Lower leg skin (tissue), 4 donors: ENCODE results near the gene DCLK2. TPM values are rescaled to one million over a fixed set of nuclear protein-coding genes. Genes with fewer than 3 reads are reported as not detected.

ENCODE experiments used
- DNase-seq, 2 donors: peaks; one replicate each; pipeline ENCODE4 v3.0.0-alpha.2; 2019; ENCODE audit warnings: low spot score in 2 of 2
- H3K4me3 ChIP-seq: fragments of 200-600 bp; sonication (generic); 2 replicates; pipeline ENCODE4 v1.5.1; 2017; ENCODE audit warnings: mild to moderate bottlenecking, low read depth; ENCODE audit not compliant: poor library complexity, severe bottlenecking
- POLR2A ChIP-seq, 2 donors: fragments of 450-650 bp; IDR thresholded peaks; one replicate each; pipeline ENCODE4 v1.6.1; 2016 to 2017; ENCODE audit warnings: antibody characterized with exemption in 2 of 2, mild to moderate bottlenecking in 1 of 2, moderate library complexity in 1 of 2
- WGBS, 2 donors: methylation state at CpG; one replicate each; pipeline ENCODE4 v1.1.5; 2018; 5-methylcytosine and 5-hydroxymethylcytosine counted together
- intact Hi-C: fragments of 100-400 bp; cut with DNase I; formaldehyde crosslinking; loops from one replicate; pipeline ENCODE4 v1.15.0; 2023; ENCODE audit warnings: low total_unique reads
- total RNA-seq, 4 donors: library from RNA; depleted of rRNA; stranded (reverse); fragments of >200 nt; gene quantifications; one replicate each; pipeline ENCODE4 v1.1.0, GENCODE V29; 2016
- TF ChIP-seq, protein P1 (sequence below), 3 donors: fragments of 450-650 bp; IDR thresholded peaks; one replicate each; pipeline ENCODE4 v1.5.1; 2016; ENCODE audit warnings: antibody characterized with exemption in 3 of 3, mild to moderate bottlenecking in 3 of 3, moderate library complexity in 2 of 3

DCLK2 gene
- total RNA-seq, 4 donors from 2014 or later, result 0.59 to 2.3 (median 1.5) TPM

DNA sequence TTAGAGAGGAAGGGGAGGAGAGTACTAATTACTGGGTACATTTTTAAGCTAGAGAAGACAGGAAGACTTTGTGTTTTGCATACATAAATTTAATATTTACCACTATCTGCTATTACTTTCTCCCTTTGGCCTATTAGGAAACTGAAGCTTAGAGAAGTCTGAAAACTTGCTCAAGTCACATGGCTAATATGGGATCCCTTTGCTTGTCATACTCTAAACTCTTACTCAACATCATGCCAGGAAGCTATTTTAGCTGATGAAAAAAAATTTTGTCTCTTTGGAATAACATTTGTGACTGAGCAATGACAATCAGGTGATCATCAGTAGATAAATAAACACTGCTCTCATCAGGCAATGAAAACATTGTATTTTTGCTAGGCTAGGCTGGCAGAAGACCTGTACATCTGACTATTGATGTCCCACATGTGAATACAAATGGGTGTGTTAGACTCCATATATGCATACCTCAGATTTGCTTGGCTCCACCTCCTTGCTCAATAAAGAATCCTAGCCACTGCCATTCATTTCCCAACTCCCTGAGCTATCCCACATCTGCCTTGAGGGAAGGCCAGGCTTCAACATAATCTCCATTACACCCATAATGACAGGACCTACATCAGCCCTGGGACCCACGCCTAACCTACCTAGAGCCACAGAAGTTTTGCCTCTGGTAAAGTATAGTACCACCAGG is 17.0 kb upstream of the DCLK2 start:
- WGBS, 2 donors, result 46 to 48% methylated on average over 1 of the region's 1 CpG
- no peak for DNase-seq
- H3K4me3 ChIP-seq, result no peak overlapping the region
- TF ChIP-seq POLR2A (IDR thresholded peaks at IDR 0.05), result no peak
- TF ChIP-seq, protein P1, sequence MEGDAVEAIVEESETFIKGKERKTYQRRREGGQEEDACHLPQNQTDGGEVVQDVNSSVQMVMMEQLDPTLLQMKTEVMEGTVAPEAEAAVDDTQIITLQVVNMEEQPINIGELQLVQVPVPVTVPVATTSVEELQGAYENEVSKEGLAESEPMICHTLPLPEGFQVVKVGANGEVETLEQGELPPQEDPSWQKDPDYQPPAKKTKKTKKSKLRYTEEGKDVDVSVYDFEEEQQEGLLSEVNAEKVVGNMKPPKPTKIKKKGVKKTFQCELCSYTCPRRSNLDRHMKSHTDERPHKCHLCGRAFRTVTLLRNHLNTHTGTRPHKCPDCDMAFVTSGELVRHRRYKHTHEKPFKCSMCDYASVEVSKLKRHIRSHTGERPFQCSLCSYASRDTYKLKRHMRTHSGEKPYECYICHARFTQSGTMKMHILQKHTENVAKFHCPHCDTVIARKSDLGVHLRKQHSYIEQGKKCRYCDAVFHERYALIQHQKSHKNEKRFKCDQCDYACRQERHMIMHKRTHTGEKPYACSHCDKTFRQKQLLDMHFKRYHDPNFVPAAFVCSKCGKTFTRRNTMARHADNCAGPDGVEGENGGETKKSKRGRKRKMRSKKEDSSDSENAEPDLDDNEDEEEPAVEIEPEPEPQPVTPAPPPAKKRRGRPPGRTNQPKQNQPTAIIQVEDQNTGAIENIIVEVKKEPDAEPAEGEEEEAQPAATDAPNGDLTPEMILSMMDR (IDR thresholded peaks at IDR 0.05), result no peak
- intact Hi-C loops, result no loop called here

DNA sequence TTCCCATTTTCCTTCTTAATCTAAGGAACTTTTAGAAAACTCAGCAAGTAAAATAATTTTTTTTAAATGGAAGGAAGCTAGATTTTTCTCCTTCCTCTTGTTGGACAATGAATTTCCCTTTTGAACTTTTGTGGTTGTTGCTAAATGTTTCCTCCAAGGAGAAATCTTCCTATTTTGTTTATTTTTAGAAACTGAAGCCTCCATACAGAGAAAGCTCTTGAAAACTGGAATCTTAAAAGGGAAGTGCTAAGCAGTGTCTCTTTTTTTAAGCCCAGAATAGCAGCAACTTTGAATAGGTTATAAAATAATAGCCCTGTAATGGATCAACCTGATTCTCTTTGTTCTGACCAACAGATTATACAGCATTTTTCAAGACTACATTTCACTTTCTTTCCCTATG is 15.1 kb upstream of the DCLK2 start:
- TF ChIP-seq POLR2A (IDR thresholded peaks at IDR 0.05), result no peak
- TF ChIP-seq, protein P1 (IDR thresholded peaks at IDR 0.05), result no peak
- DNase-seq, result no peak
- H3K4me3 ChIP-seq, result no peak overlapping the region
- intact Hi-C loops, result no loop called here

DNA sequence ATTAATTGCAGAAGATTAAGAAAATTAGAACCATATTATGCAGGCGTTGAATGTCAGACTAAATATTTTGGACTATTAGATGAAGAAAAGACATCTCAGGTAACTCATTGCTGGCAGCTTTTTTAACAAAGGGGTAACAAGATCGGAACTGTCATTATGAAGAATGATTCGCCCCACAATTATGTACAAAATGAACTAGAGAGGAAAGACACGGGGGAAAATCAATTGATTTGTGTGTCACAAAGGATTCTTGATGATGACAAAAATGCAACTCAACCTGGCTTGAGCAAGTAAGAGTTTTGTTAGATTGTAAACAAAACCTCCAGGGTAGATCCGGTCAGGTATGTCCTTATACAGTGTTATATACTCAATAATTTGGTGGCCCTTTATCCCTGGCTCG is 12.5 kb upstream of the DCLK2 start:
- WGBS, 2 donors, result 89 to 94% methylated on average over 6 of the region's 6 CpGs
- TF ChIP-seq POLR2A (IDR thresholded peaks at IDR 0.05), result no peak
- no peak overlapping the region for H3K4me3 ChIP-seq
- DNase-seq, result no peak
- intact Hi-C loops, result no loop called here

DNA sequence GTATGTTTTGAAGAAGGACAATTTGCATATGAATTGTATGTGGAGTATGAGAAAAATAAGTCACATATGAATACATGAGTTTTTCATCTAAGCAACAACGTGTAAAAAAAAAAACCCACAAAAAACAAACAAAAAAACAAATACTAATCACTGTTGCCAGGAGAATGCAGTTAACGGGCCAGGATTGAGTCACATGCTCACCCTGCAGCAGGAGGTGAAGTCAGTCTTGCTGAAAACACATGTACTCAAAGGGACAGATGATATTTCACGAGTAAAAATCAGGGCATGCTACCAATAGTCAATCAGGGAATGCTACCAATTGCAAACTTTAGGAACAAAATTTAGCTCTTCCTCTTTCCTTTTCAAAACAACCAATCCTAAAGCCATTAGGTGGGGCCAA is 10.4 kb upstream of the DCLK2 start:
- no peak for DNase-seq
- no peak overlapping the region for H3K4me3 ChIP-seq
- intact Hi-C loops, result no loop called here
- 53 to 56% methylated on average over 3 of the region's 3 CpGs for WGBS, 2 donors
- no peak for TF ChIP-seq POLR2A (IDR thresholded peaks at IDR 0.05)
- TF ChIP-seq, protein P1 (IDR thresholded peaks at IDR 0.05), result no peak

DNA sequence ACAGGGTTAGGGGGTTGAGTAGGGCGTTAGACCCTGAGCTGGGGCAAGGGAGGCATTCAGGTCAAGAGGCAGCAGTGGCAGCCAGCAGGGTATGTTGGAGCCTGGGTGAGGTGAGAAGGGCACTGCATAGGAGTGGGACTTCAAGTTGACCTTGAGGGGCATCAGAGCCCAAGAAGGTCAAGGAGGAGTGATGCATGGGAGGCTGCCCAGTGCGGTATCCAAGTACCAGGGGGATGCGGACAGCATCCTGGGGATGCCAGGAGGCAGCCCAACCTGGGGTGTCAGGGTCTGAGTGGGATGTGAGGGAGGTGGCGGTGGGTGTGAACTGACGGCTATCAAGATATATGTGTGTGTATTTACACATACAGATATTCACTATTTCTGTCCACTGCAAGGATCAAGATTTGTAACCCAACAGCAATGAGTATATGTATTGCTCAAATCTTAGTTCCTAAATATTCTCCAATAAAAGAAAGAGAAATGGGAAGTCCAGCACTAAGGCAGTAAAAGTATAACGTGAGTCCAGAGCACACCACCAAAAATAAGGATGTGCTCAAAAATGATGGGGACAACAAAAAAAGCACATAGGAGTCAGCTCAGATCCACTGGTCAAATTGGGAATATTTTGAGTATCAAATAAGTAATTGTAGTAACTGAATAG is 9.8 kb upstream of the DCLK2 start:
- WGBS, 2 donors, result 91 to 96% methylated on average over 6 of the region's 6 CpGs
- no peak for TF ChIP-seq POLR2A (IDR thresholded peaks at IDR 0.05)
- TF ChIP-seq, protein P1 (IDR thresholded peaks at IDR 0.05), result no peak
- intact Hi-C loops, result no loop called here
- no peak for DNase-seq
- H3K4me3 ChIP-seq, result no peak overlapping the region

DNA sequence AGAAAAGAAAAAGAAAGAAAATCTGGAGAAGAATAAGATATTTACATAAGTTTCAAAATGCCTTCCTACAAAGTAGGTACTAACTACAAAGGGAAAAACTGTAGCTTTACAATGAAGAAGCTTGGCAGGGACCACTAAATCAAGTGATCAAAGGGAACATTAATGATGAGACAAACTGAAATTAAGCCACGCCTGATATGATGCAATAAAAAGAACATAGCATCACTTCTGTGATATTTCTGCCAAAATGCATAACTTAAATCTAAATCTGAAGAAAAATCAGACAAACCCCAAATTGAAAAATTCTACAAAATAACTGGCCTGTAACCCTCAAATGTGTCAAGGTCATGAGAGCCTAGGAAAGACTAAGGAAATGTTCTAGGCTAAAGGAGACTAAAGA is 8.9 kb upstream of the DCLK2 start:
- TF ChIP-seq, protein P1 (IDR thresholded peaks at IDR 0.05), result no peak
- no peak for TF ChIP-seq POLR2A (IDR thresholded peaks at IDR 0.05)
- no peak for DNase-seq
- H3K4me3 ChIP-seq, result no peak overlapping the region
- WGBS, 2 donors, result 16 to 67% methylated on average over 1 of the region's 1 CpG
- intact Hi-C loops, result no loop called here
